Stimulated activated CD8-positive, alpha-beta memory T cell treated with anti-CD3 and anti-CD28 coated beads, Interleukin-2, amount 100 ng/mL, for 48 hours (primary cell): ENCODE data around the gene LSR.

ENCODE experiments used
- DNase-seq, 2 donors: peaks; one replicate each; pipeline ENCODE4 v3.0.0-alpha.2; 2020; ENCODE audit warnings: low read depth in 2 of 2

The LSR gene

DNA sequence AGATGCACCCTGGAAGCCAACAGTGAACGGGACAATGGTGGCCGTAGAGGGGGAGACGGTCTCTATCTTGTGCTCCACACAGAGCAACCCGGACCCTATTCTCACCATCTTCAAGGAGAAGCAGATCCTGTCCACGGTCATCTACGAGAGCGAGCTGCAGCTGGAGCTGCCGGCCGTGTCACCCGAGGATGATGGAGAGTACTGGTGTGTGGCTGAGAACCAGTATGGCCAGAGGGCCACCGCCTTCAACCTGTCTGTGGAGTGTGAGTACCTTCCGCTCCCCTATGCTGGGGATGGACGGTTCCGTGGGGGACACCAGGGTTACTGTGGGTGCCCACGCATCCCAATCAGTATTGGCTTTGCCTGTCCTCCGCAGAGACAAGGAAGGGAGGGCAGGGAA, 53.6 kb downstream of the LSR start:
- no peak for DNase-seq

DNA sequence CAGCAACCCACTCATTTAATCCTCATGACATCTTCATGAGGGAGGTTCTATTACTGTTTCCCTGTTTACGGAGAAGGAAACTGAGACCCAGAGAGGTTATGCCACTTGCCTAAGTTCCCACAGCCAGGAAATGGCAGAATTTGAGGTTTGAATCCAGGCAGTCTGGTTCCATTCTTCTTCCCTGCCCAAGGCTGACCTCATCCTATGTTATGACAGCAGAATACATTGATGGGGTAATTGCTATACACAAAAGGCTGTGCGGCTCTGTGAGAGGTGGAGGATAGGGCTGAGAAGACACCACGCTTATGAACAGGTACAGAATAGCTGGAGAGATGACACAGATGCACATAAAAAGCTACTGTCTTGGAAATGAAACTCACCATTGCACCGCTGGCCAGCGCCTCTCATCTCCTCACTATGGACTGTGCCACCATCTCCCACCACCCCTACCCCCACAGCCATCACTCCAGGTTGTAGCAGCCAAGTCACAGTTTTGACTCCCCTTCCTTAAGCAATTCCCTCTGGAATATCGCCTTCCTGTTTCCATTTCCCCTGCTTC, 54.6 kb downstream of the LSR start:
- no peak for DNase-seq

DNA sequence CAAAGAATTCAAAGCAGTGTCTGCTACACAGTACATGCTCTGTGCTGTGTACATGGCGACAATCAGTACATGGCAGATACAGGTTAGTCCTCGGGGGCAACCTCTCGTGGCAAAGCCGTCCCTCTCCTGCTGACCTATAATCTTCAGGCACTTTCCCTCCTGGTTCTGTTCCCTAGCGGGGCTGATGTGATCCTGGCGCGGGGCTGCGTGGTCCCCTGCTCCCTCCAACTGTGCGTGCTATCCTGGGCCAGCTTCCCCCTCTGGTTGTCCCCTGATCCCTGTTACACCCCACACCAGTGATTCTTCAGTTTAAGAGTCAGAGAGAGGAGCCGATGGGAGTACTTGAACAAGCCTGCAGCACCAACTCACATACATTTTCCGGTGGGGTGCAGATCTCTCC, 55.2 kb downstream of the LSR start:
- no peak for DNase-seq

DNA sequence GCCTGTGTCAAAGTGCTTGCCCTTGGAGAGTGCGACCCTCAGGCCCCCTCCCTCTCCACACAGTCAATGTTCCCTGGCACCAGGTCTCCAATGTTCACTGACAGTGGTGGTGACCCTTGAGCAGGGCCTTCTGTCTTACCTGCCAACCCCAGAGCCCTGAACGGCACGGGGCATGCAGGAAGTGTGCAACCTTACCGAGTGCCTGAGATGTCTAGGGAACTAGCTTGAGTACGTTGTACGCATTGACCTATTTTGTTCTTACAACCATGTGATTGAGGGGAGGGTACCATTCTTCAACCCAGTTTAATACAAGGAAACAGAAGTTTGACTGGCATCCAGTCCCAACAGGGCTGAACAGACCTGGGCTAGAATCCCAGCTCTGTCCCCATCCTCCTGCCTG, 56.4 kb downstream of the LSR start:
- DNase-seq: no peak

DNA sequence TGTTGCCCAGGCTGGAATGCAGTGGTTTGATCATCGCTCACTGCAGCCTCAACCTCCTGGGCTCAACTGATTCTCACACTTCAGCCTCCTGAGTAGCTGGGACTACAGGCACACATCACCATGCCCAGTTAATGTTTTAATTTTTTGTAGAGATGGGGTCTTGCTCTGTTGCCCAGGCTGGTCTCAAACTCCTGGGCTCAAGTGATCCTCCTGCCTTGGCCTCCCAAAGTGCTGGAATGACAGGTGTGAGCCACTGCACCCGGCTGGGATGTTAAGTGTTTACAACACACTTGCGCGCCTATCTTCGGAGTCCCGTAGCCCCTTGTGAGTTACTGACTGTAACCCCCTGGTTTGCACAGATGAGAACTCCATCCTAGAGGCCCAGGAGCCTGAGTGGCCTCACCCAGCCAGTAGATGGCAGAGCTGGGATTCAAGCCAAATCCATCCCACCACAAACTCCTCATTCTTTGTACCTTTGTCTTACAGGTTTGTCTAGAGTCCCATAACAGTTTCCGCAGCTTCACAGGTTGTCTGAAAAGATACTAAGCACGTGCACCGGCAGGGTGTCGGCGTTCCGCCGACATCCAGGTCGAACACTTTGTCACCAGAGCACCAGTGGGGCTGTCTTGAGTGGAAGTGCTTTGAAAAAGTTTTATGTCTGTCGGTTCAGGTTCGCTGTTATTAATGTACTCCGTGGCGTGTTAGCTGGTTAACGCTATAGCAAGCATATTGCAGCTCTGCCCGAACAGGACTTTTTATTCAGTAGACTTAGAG, 57.9 kb downstream of the LSR start:
- no peak for DNase-seq

DNA sequence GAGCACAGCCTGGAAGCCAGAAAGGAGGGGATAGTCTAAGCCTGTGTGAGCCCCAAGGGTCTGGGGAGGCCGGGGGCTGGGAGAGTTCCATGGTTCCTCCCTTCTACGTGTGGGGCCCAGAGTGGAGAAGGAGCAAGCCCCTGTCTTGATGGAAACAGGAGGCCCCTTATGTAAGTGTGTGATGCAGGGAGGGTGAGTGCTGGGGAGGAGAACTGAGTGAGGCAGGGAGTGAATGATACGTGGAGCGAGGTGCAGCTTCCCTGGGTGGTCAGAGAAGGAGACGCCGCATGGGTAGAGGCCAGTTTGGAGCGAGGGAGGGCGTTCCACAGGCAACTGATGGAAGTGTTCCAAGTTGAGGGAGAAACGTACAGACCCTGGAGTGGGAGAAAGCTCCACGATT, 59.1 kb downstream of the LSR start:
- DNase-seq: no peak

DNA sequence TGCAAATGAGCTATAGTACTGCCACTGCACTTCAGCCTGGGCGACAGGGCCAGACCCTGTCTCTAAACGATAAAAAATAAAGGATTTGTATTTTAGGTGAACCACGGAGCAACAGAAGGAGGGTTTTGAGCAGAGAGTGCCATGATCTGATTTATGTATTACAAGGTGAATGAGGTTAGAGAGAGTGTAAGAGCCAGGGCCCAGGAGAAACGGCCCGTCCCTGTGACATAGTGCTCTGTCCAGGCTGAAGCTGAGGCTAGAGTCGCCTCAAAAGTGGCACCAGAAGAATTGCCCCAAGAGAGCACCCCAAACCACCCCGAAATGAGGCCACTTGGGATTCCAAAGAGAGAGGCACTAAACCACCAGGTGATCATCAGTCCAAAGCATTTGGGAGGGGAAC, 60.1 kb downstream of the LSR start:
- DNase-seq: no peak

DNA sequence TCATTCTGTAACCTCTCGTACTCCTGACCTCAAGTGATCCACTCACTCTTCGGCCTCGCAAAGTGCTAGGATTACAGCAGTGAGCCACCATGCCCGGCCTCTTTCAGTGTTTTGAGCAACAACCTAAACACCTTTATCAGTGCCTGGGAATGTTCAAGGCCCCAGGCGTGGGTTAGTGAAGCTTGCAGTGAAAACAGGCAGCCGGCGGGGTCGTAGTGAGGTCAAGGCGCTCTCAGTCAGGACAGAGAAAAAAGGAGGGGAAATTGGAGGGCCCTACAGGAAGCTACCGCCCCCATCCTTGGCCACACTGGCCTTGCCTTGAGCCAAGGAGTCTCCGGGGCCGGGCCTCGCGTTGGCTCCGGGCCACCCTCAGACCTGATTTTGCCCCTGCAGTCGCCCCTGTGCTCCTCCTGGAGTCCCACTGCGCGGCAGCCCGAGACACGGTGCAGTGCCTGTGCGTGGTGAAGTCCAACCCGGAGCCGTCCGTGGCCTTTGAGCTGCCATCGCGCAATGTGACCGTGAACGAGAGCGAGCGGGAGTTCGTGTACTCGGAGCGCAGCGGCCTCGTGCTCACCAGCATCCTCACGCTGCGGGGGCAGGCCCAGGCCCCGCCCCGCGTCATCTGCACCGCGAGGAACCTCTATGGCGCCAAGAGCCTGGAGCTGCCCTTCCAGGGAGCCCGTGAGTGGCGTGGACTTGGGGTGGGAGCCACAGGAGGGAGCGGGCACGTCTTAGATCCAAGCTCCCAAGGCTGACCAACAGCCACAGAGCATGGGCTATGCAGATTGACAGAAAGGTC, 60.9 kb downstream of the LSR start:
- DNase-seq: no peak

DNA sequence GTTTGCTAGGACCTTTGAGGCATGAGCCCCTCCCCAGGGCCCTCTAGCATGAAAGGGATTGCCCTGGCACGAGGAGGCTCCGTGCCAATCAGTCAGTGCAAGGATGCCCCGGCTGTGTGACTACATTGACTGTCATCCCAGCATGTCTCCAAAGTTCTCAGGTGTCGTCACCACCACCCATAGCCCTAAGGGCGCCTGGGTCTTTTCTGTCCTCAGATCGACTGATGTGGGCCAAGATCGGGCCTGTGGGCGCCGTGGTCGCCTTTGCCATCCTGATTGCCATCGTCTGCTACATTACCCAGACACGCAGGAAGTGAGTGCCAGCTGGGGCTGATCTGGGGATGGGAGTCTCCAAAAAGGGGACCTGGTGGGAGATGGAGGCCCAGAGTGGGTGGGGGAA, 61.5 kb downstream of the LSR start:
- no peak for DNase-seq

DNA sequence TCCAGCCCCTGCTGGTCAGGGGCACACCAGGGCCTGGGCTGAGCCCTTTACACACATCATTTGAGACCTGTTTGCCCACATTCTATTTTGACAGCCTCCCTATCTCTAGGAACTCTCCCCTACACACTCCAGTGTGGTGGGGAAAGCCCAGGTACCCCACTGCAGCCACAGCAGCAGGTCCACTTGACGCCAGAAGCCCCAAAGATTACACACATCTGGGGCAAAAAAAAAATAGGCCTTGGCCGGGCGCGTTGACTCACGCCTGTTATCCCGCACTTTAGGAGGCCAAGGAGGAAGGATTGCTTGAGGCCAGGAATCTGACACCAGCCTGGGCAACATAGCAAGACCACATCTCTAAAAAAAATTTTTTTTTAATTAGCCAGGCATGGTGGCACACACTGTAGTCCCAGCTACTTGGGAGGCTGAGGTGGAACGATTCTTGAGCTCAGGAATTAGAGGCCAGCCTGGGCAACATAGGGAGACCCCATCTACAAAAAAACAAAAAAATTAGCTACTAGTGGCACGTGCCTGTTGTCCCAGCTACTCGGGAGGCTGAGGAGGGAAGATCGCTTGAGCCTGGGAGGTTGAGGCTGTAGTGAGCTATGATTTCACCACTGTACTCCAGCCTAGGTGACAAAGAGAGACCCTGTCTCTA, 62.1 kb downstream of the LSR start:
- DNase-seq: no peak

DNA sequence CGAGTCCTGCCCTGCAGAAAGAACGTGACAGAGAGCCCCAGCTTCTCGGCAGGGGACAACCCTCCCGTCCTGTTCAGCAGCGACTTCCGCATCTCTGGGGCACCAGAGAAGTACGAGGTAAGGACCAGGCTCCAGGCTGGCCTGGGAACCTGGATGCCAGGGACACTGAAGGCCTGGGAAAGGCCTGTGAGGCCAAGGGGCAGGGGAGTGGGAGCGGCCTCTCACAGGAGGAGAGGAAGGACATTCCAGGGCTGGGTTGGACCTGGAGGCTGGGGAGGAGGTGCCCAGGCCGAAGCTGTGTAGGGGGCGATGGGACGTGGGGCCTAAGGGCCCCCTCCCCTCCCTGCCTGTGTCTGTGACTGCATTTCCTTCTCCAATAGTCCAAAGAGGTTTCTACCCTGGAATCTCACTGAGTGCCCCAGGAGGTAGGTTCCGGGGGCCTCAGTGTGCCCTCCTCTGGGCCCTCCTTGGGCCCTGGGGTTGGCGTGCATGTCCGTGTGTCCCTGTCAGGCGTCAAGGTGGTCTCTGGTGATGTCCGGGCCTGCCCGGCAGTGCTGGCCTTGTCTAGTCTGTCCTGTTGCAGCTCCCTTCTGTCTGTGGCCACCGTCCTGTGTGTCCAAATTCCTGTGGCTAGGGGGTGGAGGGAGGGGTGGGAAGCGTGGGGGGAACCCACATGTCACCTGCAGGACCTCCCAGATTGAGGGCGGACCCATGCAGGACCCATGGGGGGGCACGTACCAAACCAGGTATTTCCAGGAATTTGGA, 63.3 kb downstream of the LSR start:
- no peak for DNase-seq

DNA sequence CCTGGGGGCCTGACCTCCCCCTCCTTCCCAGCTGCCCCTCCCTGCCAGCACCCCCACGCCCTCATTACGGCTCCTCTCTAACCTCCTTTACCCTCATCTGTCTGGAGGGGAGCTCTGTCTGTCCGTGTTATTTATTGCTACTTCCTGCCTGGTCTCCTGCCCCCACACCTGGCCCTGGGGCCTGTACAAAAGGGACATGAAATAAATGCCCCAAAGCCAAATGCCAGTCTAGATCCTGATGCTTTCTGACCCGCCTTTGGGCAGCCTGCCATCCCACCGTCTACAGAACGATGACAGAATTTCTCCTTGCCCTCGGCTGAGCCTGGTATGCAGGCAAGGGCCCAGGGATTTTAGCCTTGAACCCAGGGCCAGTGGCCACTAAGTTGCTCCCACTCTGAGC, 64.8 kb downstream of the LSR start:
- DNase-seq: no peak

DNA sequence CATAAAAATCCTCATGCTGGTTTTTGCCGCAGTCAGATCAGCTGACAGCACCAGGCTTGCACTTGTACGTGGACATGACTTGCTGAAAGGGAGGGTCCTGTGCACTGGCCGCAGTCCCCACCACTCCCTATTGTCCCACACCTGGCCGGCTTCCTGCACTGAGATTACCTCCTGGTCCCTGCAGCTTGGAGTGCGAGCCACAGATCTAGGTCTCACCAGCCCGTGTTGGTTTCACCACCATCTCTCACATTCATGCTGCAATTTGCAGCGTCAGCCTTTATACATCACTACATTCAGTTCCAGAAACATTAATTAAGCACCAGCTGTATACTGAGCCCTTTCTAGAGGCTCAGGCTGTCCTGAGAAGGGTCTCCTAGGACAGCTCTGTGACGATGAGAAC, 65.2 kb downstream of the LSR start:
- no peak for DNase-seq

DNA sequence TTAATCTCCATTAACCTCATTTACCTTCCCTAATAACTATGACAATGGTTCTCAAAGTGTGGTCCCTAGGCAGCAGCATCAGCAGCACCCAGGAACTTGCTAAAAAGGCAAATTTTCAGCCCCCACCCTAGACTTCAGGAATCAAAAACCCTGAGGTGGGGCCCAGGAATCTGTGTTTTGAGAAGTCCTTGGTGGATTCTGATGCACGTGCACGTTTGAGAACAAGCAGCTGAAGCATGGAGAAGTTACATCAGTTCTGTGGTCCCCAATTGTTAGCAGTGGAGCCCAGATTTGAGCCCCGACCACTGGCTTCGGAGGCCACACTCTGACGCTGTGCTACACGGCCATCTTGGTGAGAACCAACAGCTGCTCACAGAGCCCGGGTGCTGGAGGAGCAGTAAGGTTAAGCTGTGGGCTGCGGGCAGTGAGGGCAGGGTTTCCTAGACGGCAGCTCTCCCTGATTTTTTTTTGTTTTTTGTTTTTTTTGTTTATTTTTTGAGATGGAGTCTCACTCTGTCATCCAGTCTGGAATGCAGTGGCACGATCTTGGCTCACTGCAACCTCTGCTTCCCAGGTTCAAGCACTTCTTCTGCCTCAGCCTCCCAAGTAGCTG, 66.2 kb downstream of the LSR start:
- DNase-seq: no peak

DNA sequence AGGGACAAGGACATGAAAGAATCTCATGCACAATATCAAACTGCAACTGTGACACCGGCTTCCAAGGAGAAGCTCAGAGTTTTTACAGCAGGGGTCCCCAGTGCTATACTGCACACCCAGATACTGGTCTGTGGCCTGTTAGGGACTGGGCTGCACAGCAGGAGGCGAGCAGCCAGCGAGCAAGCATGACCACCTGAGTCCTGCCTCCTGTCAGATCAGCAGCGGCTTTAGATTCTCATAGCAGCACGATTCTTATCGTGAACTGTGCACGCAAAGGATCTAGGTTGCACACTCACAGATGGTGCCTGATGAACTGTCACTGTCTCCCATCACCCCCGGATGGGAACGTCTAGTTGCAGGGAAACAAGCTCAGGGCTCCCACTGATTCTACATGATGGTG, 67.1 kb downstream of the LSR start:
- DNase-seq: no peak

DNA sequence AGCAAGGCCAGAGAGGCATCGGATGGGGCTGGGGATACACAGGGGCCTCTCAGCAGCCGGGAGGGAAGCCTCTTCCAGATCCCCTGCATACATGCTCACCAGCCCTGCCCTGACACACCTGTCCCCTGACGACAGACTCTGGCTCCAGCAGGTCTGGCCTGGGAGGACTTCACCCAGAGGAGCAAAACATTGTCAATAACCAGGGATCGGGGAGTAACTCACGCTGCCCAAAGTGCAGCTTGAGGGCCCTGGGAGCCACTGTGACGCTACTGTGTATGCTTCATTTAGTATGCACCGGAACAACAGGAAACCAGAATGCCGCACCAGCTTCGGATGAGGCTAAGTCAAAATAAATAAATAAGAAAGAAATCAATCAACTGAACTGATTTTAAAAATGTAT, 67.8 kb downstream of the LSR start:
- DNase-seq: no peak
